Esophagus muscularis mucosa (tissue), 4 donors: ENCODE data around the gene AGXT2. TPM values are rescaled to one million over a fixed set of nuclear protein-coding genes. Genes with fewer than 3 reads are reported as not detected.

ENCODE experiments used
- DNase-seq: peaks from one replicate; pipeline ENCODE4 v3.0.0-alpha.2; 2017; ENCODE audit errors: extremely low spot score
- H3K27ac ChIP-seq, 4 donors: fragments of 200-600 bp; sonication (generic); replicated peaks in 1 of 4; 1 replicate in 3 of 4; 2 replicates in 1 of 4; pipeline ENCODE4 v1.5.1; 2016 to 2019; ENCODE audit warnings: mild to moderate bottlenecking in 1 of 4
- H3K27me3 ChIP-seq, 4 donors: fragments of 200-600 bp; sonication (generic); one replicate each; pipeline versions ENCODE4 v1.5.1 to v1.6.0; 2016 to 2019
- H3K36me3 ChIP-seq, 4 donors: fragments of 200-600 bp; sonication (generic); one replicate each; pipeline ENCODE4 v1.5.1; 2016 to 2019
- H3K4me1 ChIP-seq, 4 donors: fragments of 200-600 bp; sonication (generic); one replicate each; pipeline ENCODE4 v1.5.1; 2016 to 2019
- H3K4me3 ChIP-seq, 4 donors: fragments of 200-600 bp; sonication (generic); 1 replicate in 2 of 4; 2 replicates in 2 of 4; pipeline ENCODE4 v1.5.1; 2016 to 2019; ENCODE audit warnings: mild to moderate bottlenecking in 4 of 4, moderate library complexity in 1 of 4
- H3K9me3 ChIP-seq, 4 donors: fragments of 200-600 bp; sonication (generic); 1 replicate in 3 of 4; 2 replicates in 1 of 4; pipeline ENCODE4 v1.5.1; 2016 to 2019
- CTCF ChIP-seq, 3 experiments: fragments of 200-600 bp in 2 of 3; fragments of 450-650 bp in 1 of 3; sonication (generic) in 2 of 3; IDR thresholded peaks; one replicate each; pipeline ENCODE4 v1.5.1; 2017 to 2019; ENCODE audit warnings: antibody characterized with exemption in 3 of 3, mild to moderate bottlenecking in 2 of 3, moderate library complexity in 1 of 3
- EP300 ChIP-seq: sonication (generic); formaldehyde crosslinking; IDR thresholded peaks from one replicate; pipeline ENCODE4 v1.6.1; 2017; ENCODE audit warnings: antibody characterized with exemption
- POLR2A ChIP-seq: fragments of 450-650 bp; IDR thresholded peaks from one replicate; pipeline ENCODE4 v1.6.1; 2017; ENCODE audit warnings: antibody characterized with exemption, moderate library complexity, mild to moderate bottlenecking, low read depth
- POLR2AphosphoS5 ChIP-seq, 2 donors: sonication (generic); formaldehyde crosslinking; IDR thresholded peaks; one replicate each; pipeline ENCODE4 v1.6.1; 2017; ENCODE audit warnings: antibody characterized with exemption in 2 of 2
- WGBS: methylation state at CpG from one replicate; pipeline ENCODE4 v1.1.5; 2018; 5-methylcytosine and 5-hydroxymethylcytosine counted together
- intact Hi-C: fragments of 100-400 bp; cut with DNase I; formaldehyde crosslinking; loops from one replicate; pipeline ENCODE4 v1.15.1; 2023
- total RNA-seq, 4 donors: library from RNA; depleted of rRNA; stranded (reverse); fragments of >200 nt; gene quantifications; one replicate each; pipeline versions ENCODE4 v1.1.0 to v1.2.1, GENCODE V29; 2016

The AGXT2 gene
- total RNA-seq, 4 donors from 2014 or later = not detected

- WGBS = 62% methylated on average over 3 of the region's 3 CpGs
- intact Hi-C loops = loop anchor here (10.0 kb wide), 1 partner anchor 97 kb away; no protein-coding TSS in a partner anchor
- no peak for DNase-seq
- TF ChIP-seq POLR2A = no peak
- no peak for TF ChIP-seq EP300
- no peak overlapping the region for H3K27ac ChIP-seq
- no peaks in the 10 kb centered on the region for H3K27me3 ChIP-seq
- peaks cover 0 to 11% (median 4%) of the 10 kb centered on the region in 4 donors for H3K4me1 ChIP-seq
- no peaks in the 10 kb centered on the region for H3K9me3 ChIP-seq
- H3K4me3 ChIP-seq = no peak overlapping the region
- H3K36me3 ChIP-seq = no peaks in the 10 kb centered on the region
These were observed 40.2 kb upstream of the AGXT2 start for GRCh38 chr5:35087991-35088390.

GRCh38 chr5:35083150-35083549 lies 35.4 kb upstream of the AGXT2 start:
- intact Hi-C loops = loop anchor here (10.0 kb wide), 1 partner anchor 102 kb away; no protein-coding TSS in a partner anchor
- Histone ChIP-seq H3K27ac (no peak overlapping the region), H3K4me3 (no peak overlapping the region), H3K4me1 (peaks cover 0 to 7% (median 3%) of the 10 kb centered on the region in 4 donors), H3K27me3 (no peaks in the 10 kb centered on the region), H3K9me3 (no peaks in the 10 kb centered on the region), H3K36me3 (no peaks in the 10 kb centered on the region)
- DNase-seq = no peak
- 89% methylated on average over 3 of the region's 3 CpGs for WGBS
- TF ChIP-seq EP300 (no peak), POLR2AphosphoS5 (IDR thresholded peaks at IDR 0.05) (no peak), CTCF (IDR thresholded peaks at IDR 0.05) (no peak), POLR2A (no peak)

- Histone ChIP-seq H3K36me3 (no peaks in the 10 kb centered on the region), H3K9me3 (no peaks in the 10 kb centered on the region), H3K4me3 (no peak overlapping the region), H3K4me1 (peaks cover 0 to under 1% (median under 1%) of the 10 kb centered on the region in 4 donors), H3K27me3 (no peaks in the 10 kb centered on the region), H3K27ac (no peak overlapping the region)
- intact Hi-C loops = loop anchor here (10.0 kb wide), 1 partner anchor 102 kb away; no protein-coding TSS in a partner anchor
- DNase-seq = no peak
- 90% methylated on average over 3 of the region's 3 CpGs for WGBS
- TF ChIP-seq EP300 (no peak), POLR2AphosphoS5 (IDR thresholded peaks at IDR 0.05) (no peak), POLR2A (no peak), CTCF (IDR thresholded peaks at IDR 0.05) (no peak)
These were observed 34.8 kb upstream of the AGXT2 start for GRCh38 chr5:35082530-35082929.

- Histone ChIP-seq H3K36me3 (no peaks in the 10 kb centered on the region), H3K27ac (no peak overlapping the region), H3K4me1 (no peaks in the 10 kb centered on the region), H3K9me3 (no peaks in the 10 kb centered on the region), H3K4me3 (no peak overlapping the region), H3K27me3 (no peaks in the 10 kb centered on the region)
- intact Hi-C loops = loop anchor here (10.0 kb wide), 1 partner anchor 104 kb away; no protein-coding TSS in a partner anchor
- WGBS = 89% methylated on average over 6 of the region's 6 CpGs
- no peak for DNase-seq
- TF ChIP-seq EP300 (no peak), CTCF (IDR thresholded peaks at IDR 0.05) (no peak), POLR2A (no peak)
These were observed 33.4 kb upstream of the AGXT2 start for GRCh38 chr5:35081134-35081533.

- no peak overlapping the region for H3K4me3 ChIP-seq
- DNase-seq = no peak
- no peak overlapping the region for H3K27ac ChIP-seq
- intact Hi-C loops = no loop called here
- TF ChIP-seq CTCF (IDR thresholded peaks at IDR 0.05) (no peak), EP300 (no peak), POLR2AphosphoS5 (IDR thresholded peaks at IDR 0.05) (no peak), POLR2A (no peak)
- no peaks in the 10 kb centered on the region for H3K4me1 ChIP-seq
- no peaks in the 10 kb centered on the region for H3K9me3 ChIP-seq
- H3K36me3 ChIP-seq = no peaks in the 10 kb centered on the region
- WGBS = 85% methylated on average over 4 of the region's 4 CpGs
- H3K27me3 ChIP-seq = no peaks in the 10 kb centered on the region
These were observed 25.4 kb upstream of the AGXT2 start for GRCh38 chr5:35073160-35073559.
